Endothelial cell of umbilical vein (primary cell): Measurements from ENCODE around the gene SCAF8. TPM values are rescaled to one million over a fixed set of nuclear protein-coding genes. Genes with fewer than 3 reads are reported as not detected.

Experiments used
- BruUV-seq: library from RNA; stranded (reverse); fragments of 400-500 nt; replicated peaks from 2 replicates; lab custom pipeline; 2021; lab: Mats Ljungman, UMichigan
- CTCF ChIA-PET: fragments of 300-600, 350-600 bp; sonication (Branson Sonifier 250); formaldehyde crosslinking; loops from one replicate; lab custom pipeline; 2021; ENCODE audit warnings: antibody characterized with exemption, inconsistent platforms; lab: Charles Lee
- POLR2A ChIA-PET: fragments of 300-600, 350-600 bp; sonication (Branson Sonifier 250); formaldehyde crosslinking; loops from one replicate; lab custom pipeline; 2021; ENCODE audit warnings: antibody characterized with exemption, inconsistent platforms; lab: Charles Lee
- DNase-seq: peaks from one replicate; pipeline ENCODE4 v3.0.0-alpha.2; 2011; ENCODE audit warnings: low read depth, low spot score
- FAIRE-seq: peaks from 2 replicates; lab custom pipeline; 2011; peaks lifted over from hg19 to GRCh38; lab: Jason Lieb, UNC
- H2AFZ ChIP-seq: 2 replicates; pipeline ENCODE4 v1.6.0; 2012; ENCODE audit warnings: low read depth, low read length, control low read depth, inconsistent platforms
- H3K27ac ChIP-seq: 2 replicates; pipeline ENCODE4 v1.5.1; 2011; ENCODE audit warnings: low read depth, mild to moderate bottlenecking, control low read depth, low read length, moderate library complexity; ENCODE audit not compliant: insufficient read depth
- H3K27me3 ChIP-seq, 2 experiments: 2 replicates each; pipeline versions ENCODE4 v1.6.0 to v1.6.1; 2011; ENCODE audit warnings: low read length in 2 of 2, mixed read lengths in 1 of 2; ENCODE audit not compliant: control insufficient read depth in 2 of 2, insufficient read depth in 2 of 2
- H3K36me3 ChIP-seq, 2 experiments: 2 replicates in 1 of 2; 3 replicates in 1 of 2; pipeline ENCODE4 v1.5.1; 2011; ENCODE audit warnings: low read length in 2 of 2, mild to moderate bottlenecking in 1 of 2, moderate library complexity in 1 of 2; ENCODE audit not compliant: control insufficient read depth in 2 of 2, insufficient read depth in 2 of 2; ENCODE audit errors: extremely low read depth in 1 of 2
- H3K4me1 ChIP-seq: 3 replicates; pipeline ENCODE4 v1.5.1; 2011; ENCODE audit warnings: mild to moderate bottlenecking, low read length; ENCODE audit not compliant: control insufficient read depth, insufficient read depth; ENCODE audit errors: extremely low read depth
- H3K4me2 ChIP-seq: 2 replicates; pipeline ENCODE4 v1.6.1; 2011; ENCODE audit warnings: low read length, control low read depth, mixed read lengths; ENCODE audit not compliant: insufficient read depth
- H3K4me3 ChIP-seq, 3 experiments: fragments of 200-600 bp in 1 of 3; sonication (generic), shearing (Covaris generic) in 1 of 3; replicated peaks in 1 of 3; 2 replicates each; pipeline ENCODE4 v1.5.1; 2011 to 2016; ENCODE audit warnings: control low read depth in 3 of 3, low read length in 3 of 3, mild to moderate bottlenecking in 2 of 3, inconsistent platforms in 1 of 3, low read depth in 1 of 3, moderate library complexity in 1 of 3; ENCODE audit not compliant: insufficient read depth in 1 of 3
- H3K79me2 ChIP-seq: 2 replicates; pipeline ENCODE4 v1.6.0; 2012; ENCODE audit warnings: low read length, inconsistent platforms; ENCODE audit not compliant: control insufficient read depth, insufficient read depth
- H3K9ac ChIP-seq: replicated peaks from 2 replicates; pipeline ENCODE3; 2011; ENCODE audit warnings: low read length, control low read depth; ENCODE audit not compliant: insufficient read depth; ENCODE audit errors: extremely low read depth
- H3K9me1 ChIP-seq: replicated peaks from 3 replicates; pipeline ENCODE4 v1.6.0; 2011; ENCODE audit warnings: mild to moderate bottlenecking, low read length; ENCODE audit not compliant: control insufficient read depth, insufficient read depth; ENCODE audit errors: extremely low read depth
- H3K9me3 ChIP-seq: replicated peaks from 2 replicates; pipeline ENCODE4 v1.5.1; 2012; ENCODE audit warnings: low read length, inconsistent platforms; ENCODE audit not compliant: control insufficient read depth, insufficient read depth
- H4K20me1 ChIP-seq: replicated peaks from 2 replicates; pipeline ENCODE3; 2011; ENCODE audit warnings: mild to moderate bottlenecking, low read length; ENCODE audit not compliant: control insufficient read depth, insufficient read depth; ENCODE audit errors: extremely low read depth
- EZH2 ChIP-seq: IDR thresholded peaks from 2 replicates; pipeline ENCODE4 v1.6.1; 2012; ENCODE audit warnings: borderline replicate concordance, low read depth, mild to moderate bottlenecking, moderate library complexity, low read length, inconsistent platforms; ENCODE audit not compliant: severe bottlenecking
- FOS ChIP-seq: IDR thresholded peaks from 2 replicates; pipeline ENCODE4 v1.6.1; 2011; ENCODE audit warnings: mild to moderate bottlenecking, low read length, moderate library complexity, borderline replicate concordance; ENCODE audit not compliant: insufficient read depth
- GATA2 ChIP-seq: IDR thresholded peaks from 2 replicates; pipeline ENCODE4 v1.7.0; 2011; ENCODE audit warnings: low read depth, mild to moderate bottlenecking, moderate library complexity, mixed read lengths, low read length; ENCODE audit not compliant: insufficient read length, insufficient read depth
- JUN ChIP-seq: IDR thresholded peaks from 2 replicates; pipeline ENCODE4 v1.6.1; 2011; ENCODE audit warnings: borderline replicate concordance, low read depth; ENCODE audit not compliant: insufficient read length, insufficient read depth
- MYC ChIP-seq: IDR thresholded peaks from one replicate; pipeline ENCODE4 v1.6.1; 2011; ENCODE audit warnings: mild to moderate bottlenecking, low read depth, low read length
- POLR2A ChIP-seq: IDR thresholded peaks from 2 replicates; pipeline ENCODE4 v1.6.1; 2012; ENCODE audit warnings: low read depth, mild to moderate bottlenecking, control low read depth, low read length
- POLR2AphosphoS5 ChIP-seq: IDR thresholded peaks from 2 replicates; pipeline ENCODE4 v1.6.1; 2012; ENCODE audit warnings: low read depth, mild to moderate bottlenecking, control low read depth, low read length, moderate library complexity; ENCODE audit not compliant: insufficient read depth
- dilution Hi-C: fragments of 300-500 bp; cut with MboI; formaldehyde crosslinking; loops from one replicate; pipeline ENCODE4 v1.15.0; 2019; ENCODE audit warnings: low sequenced_read_pairs; ENCODE audit not compliant: extremely low pct_ligation_motif_present
- intact Hi-C: fragments of 100-400 bp; cut with micrococcal nuclease; formaldehyde crosslinking; loops from one replicate; pipeline ENCODE4 v1.10.0; 2022
- polyA plus RNA-seq, 4 experiments: library from polyadenylated mRNA; depleted of rRNA in 3 of 4; stranded (reverse) in 3 of 4; unstranded in 1 of 4; fragments of >200 nt; gene quantifications; 2 replicates each; pipeline versions ENCODE4 v1.2.1 to v1.2.3, GENCODE V29; 2011 to 2012; ENCODE audit warnings: missing spikeins in 1 of 4
- total RNA-seq: library from RNA; stranded (reverse); gene quantifications from 2 replicates; pipeline ENCODE4 v1.2.3, GENCODE V29; 2021
- TF ChIP-seq, protein P1 (sequence below), 2 donors: IDR thresholded peaks; 1 replicate in 1 of 2; 2 replicates in 1 of 2; pipeline ENCODE4 v1.5.1; 2011; ENCODE audit warnings: low read length in 2 of 2, mild to moderate bottlenecking in 2 of 2, moderate library complexity in 2 of 2, control low read depth in 1 of 2, inconsistent platforms in 1 of 2, low read depth in 1 of 2; ENCODE audit not compliant: insufficient read depth in 1 of 2; ENCODE audit errors: extremely low read depth in 1 of 2
- TF ChIP-seq, protein P2 (sequence below): IDR thresholded peaks from 2 replicates; pipeline ENCODE4 v1.6.1; 2011; ENCODE audit not compliant: insufficient read depth, insufficient read length

The SCAF8 gene
- total and polyA plus RNA-seq, 2 donors (not counting 3 experiments of a cell fraction or from before 2014, with no cell fraction given): 11.7 to 37.8 TPM

- H3K4me2 ChIP-seq: no peak overlapping the region
- no peaks in the 10 kb centered on the region for H3K27me3 ChIP-seq
- no TSS peak for BruUV-seq
- POLR2A ChIA-PET: interaction anchor here (0.9 kb wide), 1 partner anchor 11 kb away, joined by 4 read pairs; no protein-coding TSS in a partner anchor
- no peaks in the 10 kb centered on the region for H3K9me3 ChIP-seq
- no peak for TF ChIP-seq POLR2AphosphoS5
- TF ChIP-seq JUN: no peak
- TF ChIP-seq MYC: no peak
- TF ChIP-seq FOS: no peak
- TF ChIP-seq POLR2A: no peak
- TF ChIP-seq, protein P1, sequence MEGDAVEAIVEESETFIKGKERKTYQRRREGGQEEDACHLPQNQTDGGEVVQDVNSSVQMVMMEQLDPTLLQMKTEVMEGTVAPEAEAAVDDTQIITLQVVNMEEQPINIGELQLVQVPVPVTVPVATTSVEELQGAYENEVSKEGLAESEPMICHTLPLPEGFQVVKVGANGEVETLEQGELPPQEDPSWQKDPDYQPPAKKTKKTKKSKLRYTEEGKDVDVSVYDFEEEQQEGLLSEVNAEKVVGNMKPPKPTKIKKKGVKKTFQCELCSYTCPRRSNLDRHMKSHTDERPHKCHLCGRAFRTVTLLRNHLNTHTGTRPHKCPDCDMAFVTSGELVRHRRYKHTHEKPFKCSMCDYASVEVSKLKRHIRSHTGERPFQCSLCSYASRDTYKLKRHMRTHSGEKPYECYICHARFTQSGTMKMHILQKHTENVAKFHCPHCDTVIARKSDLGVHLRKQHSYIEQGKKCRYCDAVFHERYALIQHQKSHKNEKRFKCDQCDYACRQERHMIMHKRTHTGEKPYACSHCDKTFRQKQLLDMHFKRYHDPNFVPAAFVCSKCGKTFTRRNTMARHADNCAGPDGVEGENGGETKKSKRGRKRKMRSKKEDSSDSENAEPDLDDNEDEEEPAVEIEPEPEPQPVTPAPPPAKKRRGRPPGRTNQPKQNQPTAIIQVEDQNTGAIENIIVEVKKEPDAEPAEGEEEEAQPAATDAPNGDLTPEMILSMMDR (IDR thresholded peaks at IDR 0.05; ENCODE audit: extremely low read depth in 1 of 2, insufficient read depth in 1 of 2, low read depth in 1 of 2, low read length in 2 of 2): no peak
- TF ChIP-seq, protein P2, sequence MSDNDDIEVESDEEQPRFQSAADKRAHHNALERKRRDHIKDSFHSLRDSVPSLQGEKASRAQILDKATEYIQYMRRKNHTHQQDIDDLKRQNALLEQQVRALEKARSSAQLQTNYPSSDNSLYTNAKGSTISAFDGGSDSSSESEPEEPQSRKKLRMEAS: no peak
- no peak for TF ChIP-seq EZH2
- TF ChIP-seq GATA2: no peak
- CTCF ChIA-PET: no interaction called here
- H3K4me1 ChIP-seq: no peaks in the 10 kb centered on the region
- no peaks in the 10 kb centered on the region for H3K9me1 ChIP-seq
- no peak overlapping the region for H2AFZ ChIP-seq
- no peak overlapping the region for H3K27ac ChIP-seq
- dilution Hi-C loops: no loop called here
- intact Hi-C loops: no loop called here
- H3K36me3 ChIP-seq: no peaks in the 10 kb centered on the region
- H3K4me3 ChIP-seq: no peak overlapping the region
- FAIRE-seq (no peak), DNase-seq (no peak)
- H4K20me1 ChIP-seq: peaks cover 16% of the 10 kb centered on the region
- H3K79me2 ChIP-seq: peaks cover 100% of the 10 kb centered on the region
- H3K9ac ChIP-seq: no peak overlapping the region
Observed at GRCh38 chr6:154745243-154745642, 12.0 kb downstream of the SCAF8 start.
